Right atrium auricular region (tissue), 2 donors: ENCODE results near the gene ARHGEF9. TPM values are rescaled to one million over a fixed set of nuclear protein-coding genes. Genes with fewer than 3 reads are reported as not detected.
"Not testable (repeated sequence)": the region's sequence is repeated elsewhere in the genome, so short reads cannot be mapped to it uniquely, and the experiment has no call there.

Experiments
- DNase-seq: peaks from one replicate; pipeline ENCODE4 v3.0.0-alpha.2; 2019; ENCODE audit warnings: low spot score
- H3K27ac ChIP-seq, 2 donors: fragments of 200-600 bp; sonication (generic); 1 replicate in 1 of 2; 2 replicates in 1 of 2; pipeline ENCODE4 v1.5.1; 2016 to 2019
- H3K27me3 ChIP-seq, 2 donors: fragments of 200-600 bp; sonication (generic); one replicate each; pipeline versions ENCODE4 v1.5.1 to v1.6.0; 2017 to 2019
- H3K36me3 ChIP-seq: fragments of 200-600 bp; sonication (generic); one replicate; pipeline ENCODE4 v1.5.1; 2016
- H3K4me1 ChIP-seq, 2 donors: fragments of 200-600 bp; sonication (generic); one replicate each; pipeline versions ENCODE4 v1.5.1 to v1.6.0; 2017 to 2019
- H3K4me3 ChIP-seq, 2 donors: fragments of 200-600 bp; sonication (generic); 1 replicate in 1 of 2; 2 replicates in 1 of 2; pipeline ENCODE4 v1.5.1; 2017 to 2019; ENCODE audit warnings: mild to moderate bottlenecking in 1 of 2, moderate library complexity in 1 of 2
- H3K9me3 ChIP-seq, 2 donors: fragments of 200-600 bp; sonication (generic); one replicate each; pipeline ENCODE4 v1.5.1; 2019
- CTCF ChIP-seq, 2 donors: fragments of 200-600 bp; sonication (generic); IDR thresholded peaks; one replicate each; pipeline ENCODE4 v1.5.1; 2019; ENCODE audit warnings: antibody characterized with exemption in 2 of 2
- total RNA-seq, 2 donors: library from RNA; depleted of rRNA; stranded (reverse); fragments of >200 nt; gene quantifications; one replicate each; pipeline ENCODE4 v1.1.0, GENCODE V29; 2016

Gene ARHGEF9
- total RNA-seq, 2 donors from 2014 or later = 57.7 to 125 TPM

- no peak for TF ChIP-seq CTCF (IDR thresholded peaks at IDR 0.05)
- Histone ChIP-seq H3K36me3 (peaks cover 13% of the 10 kb centered on the region), H3K27me3 (no peaks in the 10 kb centered on the region), H3K4me3 (no peak overlapping the region), H3K9me3 (no peaks in the 10 kb centered on the region), H3K27ac (peak overlapping the region; percentile 40 to 87), H3K4me1 (peaks cover 0 to 9% of the 10 kb centered on the region in 2 donors)
- peak; percentile 62 for DNase-seq
Measured at GRCh38 chrX:63658920-63659319, 126.1 kb downstream of the ARHGEF9 start.

GRCh38 chrX:63657821-63658220 lies 127.2 kb downstream of the ARHGEF9 start:
- H3K4me1 ChIP-seq = peaks cover 0 to 9% of the 10 kb centered on the region in 2 donors
- no peaks in the 10 kb centered on the region for H3K27me3 ChIP-seq
- DNase-seq = peak; percentile 76
- no peak for TF ChIP-seq CTCF (IDR thresholded peaks at IDR 0.05)
- peaks cover 18% of the 10 kb centered on the region for H3K36me3 ChIP-seq
- H3K9me3 ChIP-seq = no peaks in the 10 kb centered on the region
- no peak overlapping the region for H3K4me3 ChIP-seq
- H3K27ac ChIP-seq = peak overlapping the region; percentile 40 to 87

- no peaks in the 10 kb centered on the region for H3K27me3 ChIP-seq
- H3K27ac ChIP-seq = peak overlapping the region in 1 of 2 donors; percentile 87
- H3K4me1 ChIP-seq = peaks cover 0 to 9% of the 10 kb centered on the region in 2 donors
- H3K4me3 ChIP-seq = no peak overlapping the region
- peaks cover 18% of the 10 kb centered on the region for H3K36me3 ChIP-seq
- no peak for TF ChIP-seq CTCF (IDR thresholded peaks at IDR 0.05)
- DNase-seq = no peak
- no peaks in the 10 kb centered on the region for H3K9me3 ChIP-seq
Measured at GRCh38 chrX:63656871-63657580, 128.0 kb downstream of the ARHGEF9 start.

- no peaks in the 10 kb centered on the region for H3K9me3 ChIP-seq
- no peaks in the 10 kb centered on the region for H3K27me3 ChIP-seq
- H3K4me1 ChIP-seq = peaks cover 0 to 3% of the 10 kb centered on the region in 2 donors
- TF ChIP-seq CTCF (IDR thresholded peaks at IDR 0.05) = no peak
- DNase-seq = no peak
- H3K36me3 ChIP-seq = peaks cover 18% of the 10 kb centered on the region
- H3K4me3 ChIP-seq = no peak overlapping the region
- H3K27ac ChIP-seq = no peak overlapping the region
Measured at GRCh38 chrX:63652086-63652765, 132.8 kb downstream of the ARHGEF9 start.

- H3K36me3 ChIP-seq = peaks cover 20% of the 10 kb centered on the region
- not testable (repeated sequence) for DNase-seq, H3K4me1 ChIP-seq, H3K4me3 ChIP-seq, H3K27ac ChIP-seq, H3K9me3 ChIP-seq, H3K27me3 ChIP-seq
Measured at GRCh38 chrX:63645748-63646147, 139.3 kb downstream of the ARHGEF9 start.

GRCh38 chrX:63635750-63636149 lies 149.3 kb downstream of the ARHGEF9 start:
- Histone ChIP-seq H3K36me3 (peaks cover 43% of the 10 kb centered on the region), H3K27ac (no peak overlapping the region), H3K4me1 (no peaks in the 10 kb centered on the region), H3K4me3 (no peak overlapping the region), H3K27me3 (no peaks in the 10 kb centered on the region), H3K9me3 (no peaks in the 10 kb centered on the region)
- DNase-seq = no peak
- TF ChIP-seq CTCF (IDR thresholded peaks at IDR 0.05) = no peak
